Epithelial cell of prostate (primary cell): ENCODE data around the gene ELFN1.

Experiments used
- DNase-seq: peaks from one replicate; pipeline ENCODE4 v3.0.0-alpha.2; 2011; ENCODE audit warnings: low read depth, low spot score
- H3K27ac ChIP-seq: fragments of 450-650 bp; 2 replicates; pipeline ENCODE4 v1.5.1; 2017; ENCODE audit warnings: mild to moderate bottlenecking

Gene ELFN1

DNA sequence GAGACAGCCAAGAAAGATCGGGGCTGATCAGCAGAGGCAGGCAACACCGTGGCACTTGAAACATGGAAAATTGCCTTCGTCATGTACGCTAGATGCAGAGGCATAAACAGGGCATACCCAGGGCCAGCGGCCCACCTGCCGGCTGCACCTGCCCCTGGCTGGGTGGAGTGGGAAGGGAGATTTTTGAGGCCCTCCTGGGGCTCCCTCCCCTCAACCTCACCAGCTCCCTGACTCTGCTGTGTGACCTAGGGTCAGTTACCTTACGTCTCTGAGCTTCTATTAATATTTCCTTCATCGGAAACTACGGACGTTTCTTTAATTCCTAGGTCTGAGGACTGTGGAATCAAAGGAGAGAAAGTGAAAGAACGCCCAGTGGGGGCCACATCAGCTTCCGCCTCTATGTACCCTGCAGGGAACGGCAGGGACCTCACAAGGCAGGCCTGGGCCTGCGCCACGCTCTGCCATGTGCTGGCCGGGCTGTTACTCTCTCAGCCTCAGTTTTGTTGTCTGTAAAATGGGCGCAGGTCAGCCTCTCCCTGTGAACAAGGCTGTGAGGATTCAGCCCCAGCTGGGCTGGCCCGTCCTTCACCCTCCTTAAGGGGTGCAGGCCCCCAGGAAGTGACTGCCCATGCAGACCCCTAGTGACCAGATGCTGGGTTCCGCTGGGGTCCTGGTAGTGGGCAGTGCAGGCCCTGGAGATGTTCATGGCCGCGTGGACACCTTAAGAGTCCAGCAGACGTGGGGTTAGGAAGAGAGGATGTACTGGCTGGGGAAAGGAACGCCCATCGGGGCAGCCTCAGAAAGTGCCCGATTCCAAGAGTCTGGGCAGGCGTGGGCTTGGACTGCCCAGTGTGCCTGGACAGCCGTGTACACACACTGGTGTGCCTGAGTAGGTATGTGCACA, 22.7 kb downstream of the ELFN1 start:
- DNase-seq = no peak

GRCh38 chr7:1693419-1693990, 23.4 kb downstream of the ELFN1 start:
- no peak overlapping the region for H3K27ac ChIP-seq
- DNase-seq = no peak

More for the DNA sequence above, 22.7 kb downstream of the ELFN1 start:
- no peak overlapping the region for H3K27ac ChIP-seq

- DNase-seq = no peak
Measured at GRCh38 chr7:1693991-1694524, 24.0 kb downstream of the ELFN1 start.

GRCh38 chr7:1694611-1695511, 24.8 kb downstream of the ELFN1 start:
- DNase-seq = no peak
- H3K27ac ChIP-seq = no peak overlapping the region

More at GRCh38 chr7:1693991-1694524, 24.0 kb downstream of the ELFN1 start:
- H3K27ac ChIP-seq = no peak overlapping the region

DNA sequence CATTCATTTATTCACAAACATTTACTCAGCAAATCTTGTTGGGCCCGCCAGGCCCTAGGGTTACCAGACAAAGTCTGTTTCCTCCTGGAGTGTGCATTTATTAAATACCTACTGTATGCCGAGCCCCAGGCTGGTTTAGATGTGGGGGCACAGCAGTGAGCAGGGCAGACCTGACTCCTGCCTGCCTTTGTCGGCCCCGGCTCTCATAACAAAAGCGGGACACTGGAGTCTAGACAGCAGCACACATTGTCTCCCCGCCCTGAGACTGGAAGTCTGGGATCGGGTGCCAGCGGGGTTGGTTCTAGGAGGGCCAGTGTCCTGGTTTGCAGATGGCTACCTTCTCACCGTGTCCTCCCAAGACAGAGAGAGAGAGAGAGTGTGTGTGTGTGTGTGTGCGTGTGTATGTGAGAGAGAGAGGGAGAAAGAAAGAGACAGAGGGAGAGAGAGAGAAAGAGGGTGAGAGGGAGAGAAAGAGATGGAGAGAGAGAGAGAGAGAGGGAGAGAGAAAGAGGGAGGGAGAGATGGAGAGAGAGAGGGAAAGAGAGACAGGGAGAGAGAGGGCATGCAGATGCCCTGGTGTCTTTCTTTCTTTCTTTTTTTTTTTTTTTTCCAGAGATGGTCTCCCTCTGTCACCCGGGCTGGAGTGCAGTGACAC, 25.9 kb downstream of the ELFN1 start:
- no peak overlapping the region for H3K27ac ChIP-seq
- no peak for DNase-seq

- no peak for DNase-seq
- no peak overlapping the region for H3K27ac ChIP-seq
Measured at GRCh38 chr7:1696671-1697498, 26.8 kb downstream of the ELFN1 start.

DNA sequence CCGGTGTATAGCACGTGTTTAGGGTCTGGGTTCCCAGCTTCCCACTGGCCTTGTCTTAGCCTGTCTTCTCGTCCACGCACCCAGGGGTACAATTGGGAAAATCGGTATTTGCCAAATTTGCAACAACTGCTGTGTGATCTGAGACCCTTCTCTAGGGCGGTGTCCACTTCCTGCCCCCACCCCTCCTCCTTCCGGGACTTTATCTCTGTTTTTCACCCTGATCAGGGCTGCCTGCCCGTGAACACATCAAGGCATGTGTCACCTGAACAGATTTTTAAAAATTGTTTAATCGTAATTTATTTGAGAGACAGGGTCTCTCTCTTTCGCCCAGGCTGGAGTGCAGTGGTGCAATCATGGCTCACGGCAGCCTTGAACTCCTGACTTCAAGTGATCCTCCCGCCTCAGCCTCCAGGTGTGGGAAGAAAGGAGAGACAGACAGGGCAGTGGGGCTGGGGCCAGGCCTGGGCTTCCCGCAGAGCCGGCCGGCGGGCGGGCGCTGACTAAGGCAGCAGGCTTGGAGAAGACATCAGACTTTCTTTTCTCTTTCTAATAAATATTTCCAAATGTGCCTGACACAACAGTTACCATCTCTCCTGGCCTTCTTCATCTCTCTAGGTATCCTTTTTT, 27.5 kb downstream of the ELFN1 start:
- DNase-seq = no peak
- H3K27ac ChIP-seq = no peak overlapping the region

DNA sequence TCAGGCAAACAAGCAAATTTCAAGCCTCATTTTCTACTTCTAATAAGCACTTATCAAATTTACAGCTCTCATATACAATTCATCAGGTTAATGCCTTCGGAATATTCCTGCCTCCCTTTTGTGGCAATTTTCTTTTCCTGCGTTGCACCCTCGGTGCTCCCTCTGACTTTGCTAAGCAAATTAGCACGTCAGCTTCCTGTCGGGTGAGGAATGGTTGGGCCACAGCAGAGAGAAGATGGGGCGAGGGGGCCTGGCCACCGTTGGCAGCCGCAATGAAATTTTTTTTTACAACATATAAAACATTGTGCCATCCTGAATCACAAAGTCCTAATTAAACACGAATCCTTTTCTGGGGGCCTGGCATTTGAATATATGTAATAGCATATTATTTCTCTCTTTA, 28.1 kb downstream of the ELFN1 start:
- no peak for DNase-seq
- no peak overlapping the region for H3K27ac ChIP-seq

GRCh38 chr7:1698951-1699350, 28.9 kb downstream of the ELFN1 start:
- no peak overlapping the region for H3K27ac ChIP-seq
- no peak for DNase-seq

DNA sequence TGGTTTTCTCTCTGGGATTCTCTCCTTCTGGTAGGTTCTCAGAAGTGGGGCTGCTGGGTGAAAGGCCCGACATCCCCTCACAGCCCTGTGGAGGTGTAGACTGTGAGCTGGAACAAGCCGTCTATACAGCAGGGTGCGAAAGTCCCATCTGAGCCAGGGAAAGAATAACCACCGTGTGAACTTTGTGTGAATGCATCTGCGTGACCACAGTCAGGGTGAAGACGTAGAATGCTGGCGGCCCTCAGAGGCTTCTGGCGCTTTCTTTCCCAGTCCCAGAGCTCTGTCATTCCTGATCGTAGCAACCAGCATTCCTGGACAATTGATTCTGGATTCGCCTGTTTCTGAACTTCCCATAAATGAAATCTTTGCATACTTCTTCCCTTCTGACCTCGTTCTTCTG, 30.0 kb downstream of the ELFN1 start:
- DNase-seq = no peak

DNA sequence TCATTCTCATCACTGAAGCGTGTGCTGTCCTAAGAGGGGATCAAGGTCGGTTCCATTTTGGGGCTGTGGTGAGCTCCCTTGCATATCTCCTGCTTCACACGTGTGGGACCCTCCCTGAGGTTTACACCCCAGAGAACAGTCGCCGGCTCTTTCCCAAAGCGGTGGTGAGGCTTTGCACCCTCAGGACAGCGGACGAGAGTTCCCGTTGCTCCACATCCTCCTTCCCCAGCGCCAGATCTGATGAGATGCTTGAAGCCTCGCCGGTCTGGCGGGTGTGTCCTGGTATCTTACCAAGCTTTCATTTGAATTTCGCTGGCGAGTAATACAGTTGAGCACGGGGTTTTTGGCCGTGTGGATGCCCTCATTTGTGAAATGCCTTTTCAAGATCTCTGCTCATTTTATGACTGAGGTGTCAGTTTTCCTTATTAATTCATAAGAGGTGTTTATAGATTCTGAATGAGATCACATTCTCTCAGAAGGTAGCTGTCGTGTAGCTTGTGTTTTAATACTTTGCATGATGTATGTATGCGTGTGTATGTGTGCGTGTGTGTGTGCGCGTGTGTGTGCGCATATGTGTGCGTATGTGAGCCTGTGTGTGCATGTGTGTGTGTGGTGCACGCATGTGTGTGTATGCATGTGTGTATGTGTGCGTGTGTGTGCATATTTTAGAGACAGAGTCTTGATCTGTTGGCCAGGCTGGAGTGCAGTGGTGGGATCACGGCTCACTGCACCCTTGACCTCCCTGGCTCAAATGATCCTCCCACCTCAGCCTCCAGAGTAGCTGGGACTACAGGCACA, 30.7 kb downstream of the ELFN1 start:
- H3K27ac ChIP-seq = no peak overlapping the region
- DNase-seq = no peak

More for the DNA sequence above, 30.0 kb downstream of the ELFN1 start:
- H3K27ac ChIP-seq = no peak overlapping the region

DNA sequence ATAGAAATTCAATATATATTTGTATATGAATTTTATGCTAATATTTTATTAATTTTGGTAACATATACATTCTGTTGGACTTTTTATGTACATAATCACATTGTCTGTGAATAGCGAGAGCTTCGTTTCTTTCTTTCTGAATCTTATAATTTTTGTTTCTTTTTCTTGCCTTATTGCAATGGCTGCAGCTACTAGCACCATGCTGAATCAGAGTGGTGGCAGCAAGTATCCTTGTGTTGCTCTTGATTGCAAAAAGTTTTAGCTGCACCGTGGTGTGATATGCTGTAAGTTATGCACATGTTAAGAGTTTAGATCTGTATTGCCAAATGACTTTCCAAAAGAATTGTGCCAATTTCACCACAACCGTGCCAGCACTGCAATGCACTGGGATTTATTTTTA, 32.6 kb downstream of the ELFN1 start:
- H3K27ac ChIP-seq = no peak overlapping the region
- no peak for DNase-seq

- no peak overlapping the region for H3K27ac ChIP-seq
- no peak for DNase-seq
Measured at GRCh38 chr7:1703441-1703840, 33.4 kb downstream of the ELFN1 start.

DNA sequence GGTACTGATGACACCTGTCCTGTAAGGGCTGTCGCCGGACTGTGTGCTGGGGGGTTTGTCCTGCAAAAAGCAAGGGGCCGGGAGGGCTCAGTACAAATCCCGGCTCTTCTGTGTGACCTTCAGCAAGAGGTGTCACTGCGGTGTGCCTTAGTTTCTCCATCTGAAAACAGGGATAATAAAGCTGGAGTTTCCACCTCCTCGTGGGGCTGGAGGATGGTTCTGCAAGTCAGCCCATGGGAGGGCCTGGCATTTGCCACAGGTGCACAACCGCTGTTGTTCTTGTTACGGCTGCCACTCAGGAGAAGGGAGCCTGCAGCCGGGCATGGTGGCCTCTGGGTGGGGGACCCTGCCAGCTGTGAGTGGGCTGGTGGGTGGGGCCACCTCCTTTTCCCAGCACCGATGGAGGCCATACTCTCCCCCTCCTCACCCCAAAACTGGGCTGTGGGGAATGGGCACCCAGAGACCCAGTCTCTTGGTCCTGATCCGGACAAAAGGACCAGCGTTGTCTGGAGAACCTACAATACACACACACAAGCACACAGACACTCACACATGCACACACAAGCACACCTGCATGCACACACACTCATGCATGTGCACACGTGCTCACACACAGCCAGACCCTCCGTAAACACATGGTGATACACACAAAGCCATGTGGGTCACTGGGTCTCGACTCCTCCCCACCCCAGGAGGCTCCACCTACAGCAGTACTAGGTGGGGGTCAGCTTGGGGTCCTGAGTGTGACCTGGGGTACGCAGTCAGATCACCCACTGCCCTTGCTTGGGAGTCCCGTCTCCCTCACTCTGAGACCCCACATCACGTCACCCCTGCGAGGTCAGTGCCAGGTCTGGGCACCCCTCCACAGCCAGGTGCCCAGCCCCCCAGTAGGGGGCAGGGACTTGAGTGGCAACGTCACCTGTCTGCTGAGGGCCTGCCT, 34.1 kb downstream of the ELFN1 start:
- no peak for DNase-seq
- no peak overlapping the region for H3K27ac ChIP-seq

DNA sequence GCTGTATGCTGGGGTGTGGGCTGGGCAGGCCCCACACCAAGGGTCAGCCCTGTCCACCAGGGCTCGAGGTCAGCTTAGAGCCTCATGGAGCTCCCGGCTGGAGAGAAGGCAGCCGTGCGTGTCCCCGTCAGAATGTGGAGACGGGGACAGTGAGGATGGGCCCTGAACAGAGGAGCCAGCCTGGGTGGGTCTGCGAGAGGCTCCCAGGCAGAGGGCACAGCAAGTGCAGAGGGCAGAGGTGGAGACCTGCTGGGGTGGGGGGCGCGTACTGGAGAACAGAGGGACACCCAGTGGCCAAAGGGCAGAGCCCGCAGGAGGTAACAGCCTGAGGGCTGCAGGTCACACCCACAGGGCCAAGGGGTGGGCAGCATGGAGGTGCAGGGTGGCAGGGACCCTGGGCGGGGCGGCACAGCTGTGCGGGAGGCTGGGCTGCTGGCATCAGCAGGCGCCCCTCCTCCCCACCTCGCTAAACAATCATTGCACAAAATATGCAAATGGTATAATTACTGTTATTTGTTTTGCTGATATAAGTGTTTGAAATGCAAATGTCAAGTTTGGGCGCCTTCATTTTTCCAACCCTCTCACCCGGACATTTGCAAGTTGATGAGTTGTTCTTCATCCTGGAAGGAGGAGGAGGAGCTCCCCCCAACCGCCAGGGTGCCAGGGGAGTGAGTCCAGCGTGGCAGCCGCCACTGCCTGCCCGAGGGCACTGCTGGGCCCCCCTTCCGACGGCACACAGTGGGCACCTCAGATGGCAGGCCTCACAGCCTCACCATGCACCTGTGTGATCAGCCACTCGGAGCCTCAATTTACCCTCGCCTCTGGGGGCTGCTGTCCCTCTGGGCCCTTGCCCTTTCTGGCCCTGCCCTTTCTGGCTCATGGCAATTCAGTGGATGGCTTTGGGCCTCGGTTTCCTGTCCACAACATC, 35.0 kb downstream of the ELFN1 start:
- DNase-seq = no peak

DNA sequence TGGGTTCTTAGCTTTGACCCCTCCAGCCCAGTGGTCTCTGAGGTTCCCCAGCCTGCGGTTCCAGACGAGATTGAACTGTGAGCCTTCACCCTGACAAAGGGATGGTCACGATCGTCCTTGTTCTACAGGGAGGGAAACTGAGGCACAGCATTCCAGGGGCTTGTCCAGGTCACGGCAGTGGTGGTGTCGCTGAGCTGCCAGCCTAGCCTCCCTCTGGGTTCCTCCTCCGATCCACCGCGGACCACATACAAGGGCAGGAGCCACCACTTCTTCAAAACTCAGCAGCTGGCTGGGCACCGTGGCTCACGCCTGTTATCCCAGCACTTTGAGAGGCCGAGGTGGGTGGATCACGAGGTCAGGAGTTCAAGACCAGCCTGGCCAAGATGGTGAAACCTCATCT, 35.8 kb downstream of the ELFN1 start:
- no peak for DNase-seq
- H3K27ac ChIP-seq = no peak overlapping the region

More for the DNA sequence above, 35.0 kb downstream of the ELFN1 start:
- no peak overlapping the region for H3K27ac ChIP-seq
